ENCODE results near the gene KCNH8. TPM values are rescaled to one million over a fixed set of nuclear protein-coding genes. Genes with fewer than 3 reads are reported as not detected.
"Not testable (repeated sequence)": the region's sequence is repeated elsewhere in the genome, so short reads cannot be mapped to it uniquely, and the experiment has no call there.

The KCNH8 gene
- total RNA-seq, 1 experiment from 2014 or later: not detected

- no peak for DNase-seq (ENCODE audit: low spot score)
Measured at GRCh38 chr3:19173945-19174344, 25.6 kb downstream of the KCNH8 start.

GRCh38 chr3:19183584-19183983 lies 35.3 kb downstream of the KCNH8 start:
- DNase-seq (ENCODE audit: low spot score): no peak

DNA sequence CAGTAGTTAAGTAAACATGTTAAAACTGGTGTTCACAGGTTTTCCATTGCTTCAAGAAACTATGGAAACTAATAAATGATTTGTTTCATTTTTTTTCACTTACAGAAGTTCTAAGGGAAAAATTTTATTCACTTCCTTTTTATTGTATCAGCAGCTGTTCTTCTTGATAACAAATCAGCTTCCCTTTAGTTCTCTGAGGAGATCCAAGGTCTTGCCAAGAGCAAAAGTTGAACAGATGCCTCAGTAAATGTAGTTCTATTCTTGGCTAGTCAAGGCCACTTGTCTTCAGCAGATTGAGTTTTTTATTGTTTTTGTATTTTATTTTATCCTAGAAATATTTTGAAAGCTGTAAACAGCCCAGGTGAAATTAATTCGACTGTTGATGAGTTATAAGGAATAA lies 41.8 kb downstream of the KCNH8 start:
- no peak for DNase-seq (ENCODE audit: low spot score)

GRCh38 chr3:19190602-19191001 lies 42.3 kb downstream of the KCNH8 start:
- DNase-seq (ENCODE audit: low spot score): no peak

DNA sequence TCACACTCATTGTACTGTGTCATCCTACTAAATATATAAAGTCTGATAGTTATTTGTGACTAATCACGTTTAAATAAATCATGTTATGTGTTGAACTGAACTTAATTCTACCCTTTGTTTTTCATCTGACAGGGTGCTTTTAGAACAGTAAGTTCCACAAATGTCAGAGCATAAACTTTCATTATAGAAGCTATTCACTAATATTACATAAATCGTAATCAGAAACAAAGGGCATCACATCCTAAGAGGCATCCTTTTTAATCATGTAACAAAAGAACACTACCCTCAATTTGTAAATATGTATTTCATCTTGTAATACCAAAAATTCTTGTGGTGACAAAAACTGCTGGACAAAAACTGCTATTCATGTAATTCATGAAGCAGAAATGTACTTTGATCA lies 50.8 kb downstream of the KCNH8 start:
- DNase-seq (ENCODE audit: low spot score): no peak

DNA sequence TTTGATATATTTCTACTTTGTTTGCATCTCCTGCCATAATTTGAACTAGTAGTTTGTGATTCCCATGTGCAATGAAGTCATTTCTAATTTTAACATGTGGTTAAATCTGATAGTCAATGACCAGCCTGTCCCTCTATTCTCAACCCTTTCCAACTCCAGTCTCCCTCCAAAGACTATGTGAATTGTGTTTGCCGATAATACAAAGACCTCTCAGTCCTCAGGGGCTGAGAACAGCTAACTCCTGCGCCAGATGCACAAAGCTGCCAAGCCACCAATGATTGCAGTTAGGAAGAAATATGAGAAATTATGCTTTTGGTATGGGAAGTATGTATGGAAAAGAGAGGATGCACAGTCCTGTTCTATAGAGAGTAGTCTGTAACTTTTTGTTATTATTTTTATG lies 54.0 kb downstream of the KCNH8 start:
- no peak for DNase-seq (ENCODE audit: low spot score)

DNA sequence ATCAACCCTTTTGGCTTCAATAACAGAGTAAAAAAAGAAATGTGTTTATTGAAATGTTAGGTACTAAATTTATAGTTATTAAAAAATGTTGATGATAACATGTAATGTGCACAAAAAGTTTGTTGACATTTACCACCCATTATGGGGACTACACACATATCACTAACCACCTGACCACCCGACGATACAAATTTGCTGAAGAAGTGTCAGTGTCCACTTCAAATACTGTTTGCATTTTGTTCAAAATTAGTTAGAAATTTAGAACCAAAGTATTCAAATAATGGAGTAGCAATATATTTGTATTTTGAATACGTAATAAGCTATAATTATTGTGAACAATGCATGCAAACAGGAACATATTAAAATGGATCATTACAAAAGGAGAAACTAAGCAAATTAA lies 54.4 kb downstream of the KCNH8 start:
- no peak for DNase-seq (ENCODE audit: low spot score)

GRCh38 chr3:19206540-19206939 lies 58.2 kb downstream of the KCNH8 start:
- no peak for DNase-seq (ENCODE audit: low spot score)

GRCh38 chr3:19213603-19214220 lies 65.4 kb downstream of the KCNH8 start:
- no peak for DNase-seq (ENCODE audit: low spot score)

- no peak for DNase-seq (ENCODE audit: low spot score)
Measured at GRCh38 chr3:19215427-19215826, 67.1 kb downstream of the KCNH8 start.

- no peak for DNase-seq (ENCODE audit: low spot score)
Measured at GRCh38 chr3:19216669-19217337, 68.5 kb downstream of the KCNH8 start.

GRCh38 chr3:19220311-19220710 lies 72.0 kb downstream of the KCNH8 start:
- DNase-seq (ENCODE audit: low spot score): no peak

GRCh38 chr3:19221081-19221480 lies 72.8 kb downstream of the KCNH8 start:
- peak; percentile 11 for DNase-seq (ENCODE audit: low spot score)

DNA sequence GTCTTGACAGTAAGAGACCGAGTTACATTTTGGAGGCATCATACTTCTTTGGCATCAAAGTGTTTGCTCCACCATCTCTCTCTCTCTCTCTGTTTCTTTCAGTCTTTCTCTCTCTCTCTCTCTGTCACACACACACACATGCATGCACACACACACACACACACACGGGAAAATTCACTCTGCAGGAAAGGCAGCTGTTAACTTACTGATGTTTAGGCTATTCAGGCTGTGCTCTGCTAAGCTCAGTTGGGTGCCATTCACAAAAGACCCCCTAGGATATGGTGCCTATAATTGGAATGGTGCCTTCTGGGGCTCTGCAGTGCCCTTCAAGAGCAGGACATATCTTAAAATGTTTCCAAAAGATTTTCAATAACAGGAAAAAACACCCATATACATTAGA lies 78.2 kb downstream of the KCNH8 start:
- DNase-seq (ENCODE audit: low spot score): no peak

DNA sequence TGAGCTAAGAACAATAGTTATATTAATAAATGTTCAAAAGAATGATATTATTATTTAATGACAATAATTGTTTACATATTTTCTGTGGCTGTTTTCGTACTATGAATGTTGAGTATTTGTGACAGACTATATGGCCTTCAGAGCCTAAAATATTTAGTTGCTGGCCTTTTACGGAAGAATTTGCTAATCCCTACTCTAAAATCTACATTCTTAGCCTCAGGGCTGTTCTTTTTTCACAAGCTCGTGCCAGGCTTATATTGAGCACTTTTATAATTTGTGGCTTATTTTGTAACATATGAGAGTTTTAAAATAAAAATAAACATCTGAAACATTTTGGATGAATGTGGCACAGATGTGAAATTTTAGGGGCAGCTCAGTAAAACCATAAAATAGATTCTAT lies 79.9 kb downstream of the KCNH8 start:
- DNase-seq (ENCODE audit: low spot score): no peak

DNA sequence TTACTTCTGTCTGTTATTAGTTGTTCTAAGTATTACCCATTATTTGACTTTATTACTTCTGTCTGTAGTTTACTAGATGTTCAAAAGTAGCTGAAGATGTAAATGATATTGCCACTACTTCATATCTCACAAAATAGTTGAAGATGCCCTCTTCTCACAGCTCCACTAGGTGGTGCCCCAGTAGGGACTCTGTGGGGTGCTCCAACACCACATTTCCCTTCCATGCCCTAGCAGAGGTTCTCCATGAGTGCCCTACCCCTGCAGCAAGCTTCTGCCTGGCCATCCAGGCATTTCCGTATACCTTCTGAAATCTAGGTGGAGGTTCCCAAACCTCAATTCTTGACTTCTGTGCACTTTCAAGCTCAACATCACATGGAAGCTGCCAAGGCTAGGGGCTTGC lies 80.8 kb downstream of the KCNH8 start:
- no peak for DNase-seq (ENCODE audit: low spot score)

GRCh38 chr3:19229881-19230280 lies 81.6 kb downstream of the KCNH8 start:
- not testable (repeated sequence) for DNase-seq (ENCODE audit: low spot score)

DNA sequence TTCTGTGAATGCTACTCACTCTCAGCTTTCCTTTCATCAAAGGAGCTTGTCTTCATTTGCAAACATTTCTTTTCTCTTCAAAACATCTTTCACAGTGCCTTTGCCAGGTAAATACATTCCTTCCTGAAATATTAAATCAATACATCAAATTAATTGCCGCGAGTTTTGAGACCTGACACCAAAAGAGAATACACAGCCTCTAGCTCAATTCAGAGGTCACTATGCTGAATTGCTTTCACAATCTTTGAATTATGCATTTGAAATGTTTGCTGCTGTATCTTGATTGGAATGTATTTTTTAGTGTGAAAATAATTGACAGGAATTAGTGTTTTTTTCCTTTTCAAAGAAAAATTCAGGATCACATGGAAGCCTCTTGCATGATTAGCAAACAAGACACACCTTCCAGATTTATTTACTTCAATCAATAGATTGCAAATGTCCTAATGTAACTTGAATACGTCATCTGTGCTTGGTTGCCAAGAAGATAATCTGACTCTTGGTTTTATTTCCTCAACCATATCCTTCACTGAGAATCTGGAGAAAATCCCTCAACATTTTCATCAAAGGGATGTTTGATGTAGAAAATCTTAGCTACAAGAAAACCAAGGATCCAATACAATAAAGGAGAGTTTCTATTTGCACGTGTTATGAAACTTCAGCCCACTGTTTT lies 83.6 kb downstream of the KCNH8 start:
- DNase-seq (ENCODE audit: low spot score): no peak

- DNase-seq (ENCODE audit: low spot score): no peak
Measured at GRCh38 chr3:19232566-19232965, 84.3 kb downstream of the KCNH8 start.

DNA sequence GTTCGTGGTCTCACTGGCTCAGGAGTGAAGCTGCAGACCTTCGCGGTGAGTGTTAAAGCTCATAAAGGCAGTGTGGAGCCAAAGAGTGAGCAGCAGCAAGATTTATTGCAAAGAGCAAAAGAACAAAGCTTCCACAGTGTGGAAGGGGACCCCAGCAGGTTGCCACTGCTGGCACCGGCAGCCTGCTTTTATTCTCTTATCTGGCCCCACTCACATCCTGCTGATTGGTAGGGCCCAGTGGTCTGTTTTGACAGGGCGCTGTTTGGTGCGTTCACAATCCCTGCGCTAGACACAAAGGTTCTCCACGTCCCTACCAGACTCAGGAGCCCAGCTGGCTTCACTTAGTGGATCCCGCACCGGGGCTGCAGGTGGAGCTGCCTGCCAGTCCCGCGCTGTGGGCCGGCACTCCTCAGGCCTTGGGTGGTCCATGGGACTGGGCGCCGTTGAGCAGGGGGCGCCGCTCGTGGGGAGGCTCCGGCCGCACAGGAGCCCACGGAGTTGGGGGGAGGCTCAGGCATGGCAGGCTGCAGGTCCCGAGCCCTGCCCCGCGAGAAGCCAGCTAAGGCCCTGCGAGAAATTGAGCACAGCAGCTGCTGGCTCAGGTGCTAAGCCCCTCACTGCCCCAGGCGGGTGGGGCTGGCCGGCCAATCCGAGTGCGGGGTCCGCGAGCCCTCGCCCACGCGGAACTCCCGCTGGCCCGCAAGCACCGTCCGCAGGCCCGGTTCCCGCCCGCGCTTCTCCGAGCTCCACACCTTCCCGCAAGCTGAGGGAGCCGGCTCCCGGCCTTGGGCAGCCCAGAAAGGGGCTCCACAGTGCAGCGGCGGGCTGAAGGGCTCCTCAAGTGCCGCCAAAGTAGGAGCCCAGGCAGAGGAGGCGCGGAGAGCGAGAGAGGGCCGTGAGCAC lies 85.8 kb downstream of the KCNH8 start:
- not testable (repeated sequence) for DNase-seq (ENCODE audit: low spot score)

DNA sequence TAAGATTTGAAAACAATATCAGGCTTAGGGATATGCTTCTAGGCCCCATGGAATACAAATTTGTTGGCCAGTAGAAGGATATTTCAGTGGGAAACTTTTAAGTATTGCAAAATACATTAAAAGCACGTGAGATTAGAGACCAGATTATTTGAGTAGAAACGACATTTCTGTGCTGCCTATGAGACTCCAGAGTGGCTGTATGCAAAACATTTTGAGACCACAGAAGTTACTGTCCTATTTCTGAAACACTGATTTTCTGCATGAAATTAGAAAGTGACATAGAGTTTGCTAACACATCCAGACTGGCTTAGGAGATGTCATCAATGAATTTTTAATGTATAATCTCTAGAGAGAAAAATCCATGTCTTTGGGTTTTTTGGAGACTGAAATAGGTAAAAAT lies 99.8 kb downstream of the KCNH8 start:
- no peak for DNase-seq (ENCODE audit: low spot score)

- DNase-seq (ENCODE audit: low spot score): no peak
Measured at GRCh38 chr3:19248767-19249166, 100.5 kb downstream of the KCNH8 start.

All from A172 (cell line).